Glutamatergic neuron (in vitro differentiated cells): ENCODE measurements around the gene C17orf50. TPM values are rescaled to one million over a fixed set of nuclear protein-coding genes. Genes with fewer than 3 reads are reported as not detected.

ENCODE experiments used
- DNase-seq: peaks from one replicate; pipeline ENCODE4 v3.0.0; 2022
- H3K27ac Mint-ChIP-seq: one replicate; pipeline ENCODE4 v1.8.0; 2020; ENCODE audit warnings: mild to moderate bottlenecking, mixed read lengths, inconsistent platforms; ENCODE audit not compliant: unreplicated experiment
- H3K27me3 Mint-ChIP-seq: one replicate; pipeline ENCODE4 v1.8.0; 2020; ENCODE audit warnings: mild to moderate bottlenecking, moderate library complexity, mixed read lengths, inconsistent platforms; ENCODE audit not compliant: unreplicated experiment
- H3K36me3 Mint-ChIP-seq: one replicate; pipeline ENCODE4 v1.8.0; 2020; ENCODE audit warnings: mild to moderate bottlenecking, mixed read lengths, inconsistent platforms; ENCODE audit not compliant: unreplicated experiment
- H3K4me1 Mint-ChIP-seq: one replicate; pipeline ENCODE4 v1.8.0; 2020; ENCODE audit warnings: mild to moderate bottlenecking, low read depth, mixed read lengths, inconsistent platforms; ENCODE audit not compliant: unreplicated experiment
- H3K4me3 Mint-ChIP-seq: one replicate; pipeline ENCODE4 v1.8.0; 2020; ENCODE audit warnings: mild to moderate bottlenecking, mixed read lengths, inconsistent platforms; ENCODE audit not compliant: unreplicated experiment
- H3K9me3 Mint-ChIP-seq: one replicate; pipeline ENCODE4 v1.8.0; 2020; ENCODE audit warnings: mild to moderate bottlenecking, moderate library complexity, mixed read lengths, inconsistent platforms; ENCODE audit not compliant: unreplicated experiment
- total RNA-seq: library from RNA; stranded (reverse); fragmentation: NEBNext Ultra II Directional; extraction: Animal tissue kit (Norgen Biotek cat#: 25700); gene quantifications from one replicate; pipeline ENCODE4 v1.2.1, GENCODE V29; 2021; ENCODE audit not compliant: unreplicated experiment
- TF ChIP-seq, protein P1 (sequence below): fragments of 200-600 bp; sonication (generic); IDR thresholded peaks from one replicate; pipeline ENCODE4 v1.5.0; 2021; ENCODE audit not compliant: partially characterized antibody, unreplicated experiment

C17orf50 gene
- total RNA-seq, 1 donor from 2014 or later, result not detected

DNA sequence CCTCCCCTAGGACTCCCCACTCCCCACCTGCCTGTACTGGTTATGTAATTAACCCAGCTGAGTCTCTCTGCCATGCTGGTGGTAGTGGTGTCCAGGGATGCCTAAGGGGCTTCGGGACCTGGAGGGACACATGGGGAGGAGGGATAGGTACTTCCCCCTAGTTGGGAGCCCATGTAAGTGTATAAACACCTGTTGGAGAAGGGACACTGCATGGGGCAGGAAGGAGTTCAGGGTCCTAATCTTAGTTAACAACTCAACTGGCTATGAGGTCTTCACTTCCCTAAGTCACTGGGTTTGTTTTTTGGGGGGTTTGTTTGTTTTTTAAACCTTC lies 27.9 kb upstream of the C17orf50 start:
- Mint-ChIP-seq H3K36me3 (no peaks in the 10 kb centered on the region), H3K4me1 (peaks cover 5% of the 10 kb centered on the region), H3K4me3 (peak overlapping the region; percentile 80), H3K9me3 (peaks cover 4% of the 10 kb centered on the region), H3K27me3 (peaks cover 1% of the 10 kb centered on the region), H3K27ac (no peak overlapping the region)
- DNase-seq, result no peak
- TF ChIP-seq, protein P1, sequence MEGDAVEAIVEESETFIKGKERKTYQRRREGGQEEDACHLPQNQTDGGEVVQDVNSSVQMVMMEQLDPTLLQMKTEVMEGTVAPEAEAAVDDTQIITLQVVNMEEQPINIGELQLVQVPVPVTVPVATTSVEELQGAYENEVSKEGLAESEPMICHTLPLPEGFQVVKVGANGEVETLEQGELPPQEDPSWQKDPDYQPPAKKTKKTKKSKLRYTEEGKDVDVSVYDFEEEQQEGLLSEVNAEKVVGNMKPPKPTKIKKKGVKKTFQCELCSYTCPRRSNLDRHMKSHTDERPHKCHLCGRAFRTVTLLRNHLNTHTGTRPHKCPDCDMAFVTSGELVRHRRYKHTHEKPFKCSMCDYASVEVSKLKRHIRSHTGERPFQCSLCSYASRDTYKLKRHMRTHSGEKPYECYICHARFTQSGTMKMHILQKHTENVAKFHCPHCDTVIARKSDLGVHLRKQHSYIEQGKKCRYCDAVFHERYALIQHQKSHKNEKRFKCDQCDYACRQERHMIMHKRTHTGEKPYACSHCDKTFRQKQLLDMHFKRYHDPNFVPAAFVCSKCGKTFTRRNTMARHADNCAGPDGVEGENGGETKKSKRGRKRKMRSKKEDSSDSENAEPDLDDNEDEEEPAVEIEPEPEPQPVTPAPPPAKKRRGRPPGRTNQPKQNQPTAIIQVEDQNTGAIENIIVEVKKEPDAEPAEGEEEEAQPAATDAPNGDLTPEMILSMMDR, result no peak

- Mint-ChIP-seq H3K9me3 (peaks cover 4% of the 10 kb centered on the region), H3K27me3 (peaks cover 1% of the 10 kb centered on the region), H3K36me3 (no peaks in the 10 kb centered on the region), H3K4me3 (no peak overlapping the region), H3K4me1 (peaks cover 5% of the 10 kb centered on the region), H3K27ac (no peak overlapping the region)
- DNase-seq, result no peak
- TF ChIP-seq, protein P1, result no peak
These were observed 27.3 kb upstream of the C17orf50 start for GRCh38 chr17:35733366-35733765.

DNA sequence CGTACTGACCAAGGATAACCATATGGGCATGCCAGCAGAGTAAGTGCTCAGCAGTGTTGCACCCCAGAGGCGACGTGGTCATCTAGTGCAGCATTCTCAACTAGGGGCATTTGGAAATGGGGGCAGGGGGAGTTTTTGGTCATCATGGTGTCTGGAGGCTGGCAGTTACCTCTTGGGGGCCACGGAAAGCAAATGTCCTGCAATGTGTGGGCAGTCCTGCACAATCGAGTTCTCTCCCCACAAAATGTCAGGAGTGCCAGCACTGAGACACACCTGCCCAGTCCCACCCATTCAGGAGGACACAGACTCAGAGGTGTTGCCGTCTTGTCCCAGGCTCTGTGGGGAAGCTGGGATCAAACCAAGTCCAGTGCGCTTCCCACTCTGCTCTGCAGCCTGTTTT lies 26.3 kb upstream of the C17orf50 start:
- H3K27ac Mint-ChIP-seq, result no peak overlapping the region
- TF ChIP-seq, protein P1, result no peak
- peaks cover 5% of the 10 kb centered on the region for H3K4me1 Mint-ChIP-seq
- no peak overlapping the region for H3K4me3 Mint-ChIP-seq
- no peaks in the 10 kb centered on the region for H3K36me3 Mint-ChIP-seq
- H3K9me3 Mint-ChIP-seq, result peaks cover 4% of the 10 kb centered on the region
- DNase-seq, result no peak
- peaks cover 2% of the 10 kb centered on the region for H3K27me3 Mint-ChIP-seq

- TF ChIP-seq, protein P1, result no peak
- H3K27me3 Mint-ChIP-seq, result peaks cover 8% of the 10 kb centered on the region
- peaks cover 5% of the 10 kb centered on the region for H3K36me3 Mint-ChIP-seq
- H3K9me3 Mint-ChIP-seq, result peaks cover 6% of the 10 kb centered on the region
- H3K4me3 Mint-ChIP-seq, result no peak overlapping the region
- DNase-seq, result no peak
- H3K4me1 Mint-ChIP-seq, result peaks cover 5% of the 10 kb centered on the region
- no peak overlapping the region for H3K27ac Mint-ChIP-seq
These were observed 25.5 kb upstream of the C17orf50 start for GRCh38 chr17:35735036-35735805.

GRCh38 chr17:35736236-35736635 lies 24.5 kb upstream of the C17orf50 start:
- Mint-ChIP-seq H3K27me3 (peaks cover 11% of the 10 kb centered on the region), H3K4me3 (no peak overlapping the region), H3K4me1 (no peaks in the 10 kb centered on the region), H3K9me3 (peaks cover 6% of the 10 kb centered on the region), H3K36me3 (peaks cover 5% of the 10 kb centered on the region), H3K27ac (no peak overlapping the region)
- DNase-seq, result no peak
- TF ChIP-seq, protein P1, result no peak
